GM18498 (cell line): ENCODE results near the gene DIAPH2.

Experiments used
- ATAC-seq: cut with Tn5 transposase; IDR thresholded peaks from one replicate; pipeline ENCODE4 v1.9.1; 2021; ENCODE audit warnings: mild to moderate bottlenecking, moderate library complexity; ENCODE audit not compliant: unreplicated experiment

DIAPH2 gene

DNA sequence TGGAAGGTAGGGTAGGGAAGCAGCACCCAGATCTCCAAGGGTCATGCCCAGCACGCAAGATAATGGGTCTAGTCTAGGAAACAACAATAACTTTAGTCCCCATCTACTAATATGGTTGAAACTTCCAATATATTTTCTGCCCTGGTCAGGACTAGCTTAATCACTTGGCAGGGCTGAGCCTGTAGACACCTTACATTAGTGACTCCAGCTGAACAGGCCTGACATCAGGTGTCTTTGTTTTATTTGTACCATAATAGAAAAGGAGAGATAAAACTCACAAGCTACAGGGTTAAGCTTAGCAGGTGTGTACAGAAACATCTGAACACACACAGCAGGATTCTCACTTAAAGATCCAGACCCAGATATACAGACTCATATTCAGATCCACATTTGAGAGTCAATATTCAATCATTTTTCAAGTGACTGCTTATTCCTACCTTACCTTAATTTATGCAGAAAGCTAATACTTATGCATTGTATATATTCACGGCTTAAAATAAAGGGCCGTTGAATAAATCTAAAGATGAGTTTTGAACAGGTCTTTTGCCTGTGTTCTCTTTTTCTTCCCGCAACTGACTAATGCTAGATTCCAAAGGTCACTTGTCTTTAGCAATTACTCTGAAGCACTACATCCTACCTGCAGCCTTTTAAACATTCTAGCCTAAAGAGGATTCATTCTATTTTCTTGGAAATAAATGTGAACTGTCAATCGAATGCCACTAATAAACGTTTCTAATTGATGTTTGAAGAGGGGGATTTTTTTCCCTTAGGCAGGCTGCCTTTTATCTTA is 944.4 kb downstream of the DIAPH2 start:
- no peak for ATAC-seq

DNA sequence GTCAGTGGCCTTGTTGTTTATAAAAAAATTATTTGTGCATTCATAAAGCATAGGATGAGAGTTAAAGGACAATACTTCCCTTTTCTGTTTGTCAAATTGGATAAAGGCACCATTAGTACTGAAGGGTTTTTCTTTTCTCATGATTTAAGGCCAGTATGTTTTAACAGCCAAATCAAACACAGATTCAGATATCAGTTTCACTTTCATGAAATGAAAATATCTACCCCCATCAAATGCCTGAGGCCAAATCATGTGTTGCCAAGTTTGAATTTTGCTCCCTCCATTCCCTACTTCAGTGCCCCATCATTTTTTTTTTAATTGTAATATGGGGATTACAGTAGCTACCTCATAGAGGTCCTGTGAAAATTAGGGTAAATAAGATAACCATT is 944.9 kb downstream of the DIAPH2 start:
- ATAC-seq, result no peak

DNA sequence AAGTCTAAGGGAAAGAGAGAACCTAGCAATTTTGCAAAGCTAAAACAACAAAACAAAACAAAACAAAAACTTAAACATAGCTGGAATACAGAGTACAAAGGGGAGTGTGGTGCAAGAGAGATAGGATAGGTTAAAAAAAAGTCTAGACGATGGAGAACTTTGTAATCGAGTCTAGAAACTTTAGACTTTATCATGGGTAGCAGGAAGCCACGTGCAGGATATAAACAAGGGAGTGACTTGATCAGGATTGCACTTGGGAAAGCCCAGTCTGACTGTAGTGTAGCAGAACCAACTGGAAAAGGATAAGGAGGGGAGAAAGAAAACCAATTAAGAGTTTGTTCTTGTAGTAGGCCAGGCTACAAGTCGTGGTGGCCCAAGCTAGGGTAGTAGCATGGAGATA is 949.2 kb downstream of the DIAPH2 start:
- no peak for ATAC-seq

DNA sequence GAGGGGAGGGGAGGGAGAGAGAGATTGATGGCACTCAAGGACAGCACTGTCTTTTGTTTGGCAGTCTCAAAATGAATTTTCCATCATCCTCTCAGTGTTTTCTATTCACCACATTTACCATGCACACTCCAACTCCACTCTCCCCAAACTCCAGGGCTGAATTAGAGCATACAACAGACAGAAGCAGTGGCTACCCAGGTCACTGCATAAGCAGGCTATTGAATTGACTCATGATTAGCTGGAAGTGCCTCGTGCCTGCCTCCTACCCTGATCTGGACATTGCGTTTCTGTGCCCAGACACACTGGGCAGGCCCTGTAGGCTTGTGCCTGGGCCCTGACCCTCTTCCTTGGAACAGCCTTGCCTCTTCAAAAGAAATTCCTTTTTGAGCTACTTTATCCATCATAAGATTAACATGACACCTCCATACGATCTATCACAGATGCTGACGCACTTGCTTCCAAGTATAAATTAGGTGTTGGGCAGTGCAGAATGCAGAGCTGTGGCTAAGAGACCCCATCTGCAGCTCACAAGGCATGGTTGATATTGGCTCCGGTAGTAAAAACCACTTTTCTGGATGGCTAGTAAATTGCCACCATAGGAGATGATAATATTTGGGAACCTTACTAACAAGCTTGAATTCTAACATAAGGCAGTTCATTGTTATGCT is 952.0 kb downstream of the DIAPH2 start:
- ATAC-seq, result no peak

DNA sequence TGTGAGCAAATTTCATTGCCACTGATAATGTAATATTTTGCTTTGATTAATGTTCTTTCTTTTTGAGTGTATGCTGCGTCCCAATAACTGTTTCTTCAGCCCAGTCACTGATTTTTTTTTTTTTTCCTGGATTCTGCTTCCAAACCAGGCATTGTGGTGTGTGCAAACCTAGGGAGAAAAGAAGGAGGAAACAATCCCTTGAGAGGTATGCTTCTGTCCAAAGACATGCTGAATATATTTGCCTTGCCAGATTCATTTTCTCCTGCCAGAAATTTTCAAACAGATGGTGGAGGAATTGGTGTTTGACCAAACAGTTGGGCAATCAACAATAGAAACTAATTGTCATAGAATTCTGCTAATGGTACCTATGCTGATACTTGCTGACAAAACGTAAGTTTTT is 952.6 kb downstream of the DIAPH2 start:
- no peak for ATAC-seq

DNA sequence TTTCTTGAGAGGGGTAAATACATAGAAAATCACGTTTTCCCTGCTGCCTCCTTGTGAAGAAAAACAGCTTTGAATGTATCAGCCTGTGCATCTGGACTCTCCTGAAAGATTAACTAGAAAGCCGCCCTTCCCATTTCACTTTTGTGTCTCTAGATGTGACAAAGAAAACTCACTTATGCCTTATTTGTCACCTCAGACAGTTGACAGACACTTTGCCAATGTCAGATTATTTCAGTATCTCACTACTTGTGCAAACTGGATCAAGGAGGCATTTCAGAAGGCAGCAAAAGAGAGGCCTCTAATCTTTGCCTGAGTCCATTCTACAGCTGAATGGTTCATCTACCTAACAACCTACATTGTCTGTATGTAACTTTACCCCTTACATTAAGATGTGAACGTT is 954.0 kb downstream of the DIAPH2 start:
- no peak for ATAC-seq

DNA sequence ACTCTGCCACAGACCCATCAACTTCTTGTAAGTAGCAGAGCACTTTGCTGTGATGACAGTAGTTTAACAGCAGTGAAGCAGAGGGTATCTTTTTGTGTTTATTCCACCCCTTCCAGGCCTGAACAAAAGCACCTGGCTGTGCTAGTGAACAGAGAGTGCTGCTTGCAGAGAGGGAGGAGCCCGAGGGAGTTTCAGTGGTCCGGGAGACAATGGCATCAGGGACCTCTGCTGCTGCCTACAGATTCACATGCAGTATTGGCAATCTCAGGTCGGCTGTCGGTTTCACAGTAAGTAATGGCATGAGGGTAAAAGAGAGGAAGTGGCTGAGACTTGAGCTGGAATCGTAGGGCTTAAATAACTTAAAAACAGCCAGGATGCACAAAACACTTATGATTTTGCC is 954.9 kb downstream of the DIAPH2 start:
- no peak for ATAC-seq
